HCT116 (cell line): ENCODE data around the gene HDAC7.

Experiments
- ELF1 ChIP-seq: IDR thresholded peaks from 2 replicates; pipeline ENCODE4 v1.6.1; 2012; ENCODE audit warnings: low read depth, borderline replicate concordance
- EZH2 ChIP-seq: fragments of 200-600 bp; sonication (generic); IDR thresholded peaks from 2 replicates; pipeline ENCODE4 v1.6.1; 2017; ENCODE audit warnings: antibody characterized with exemption, mixed run types
- POLR2A ChIP-seq: IDR thresholded peaks from 2 replicates; pipeline ENCODE4 v1.7.0; 2011; ENCODE audit warnings: borderline replicate concordance; ENCODE audit not compliant: insufficient read depth, insufficient read length; ENCODE audit errors: extremely low read depth
- POLR2AphosphoS5 ChIP-seq: IDR thresholded peaks from 2 replicates; pipeline ENCODE4 v1.6.1; 2011; ENCODE audit warnings: mild to moderate bottlenecking, low read depth, low read length, moderate library complexity
- TF ChIP-seq, protein P1 (sequence below), 3 experiments: fragments of 200-600 bp in 1 of 3; sonication (generic) in 1 of 3; IDR thresholded peaks in 2 of 3; conservative IDR thresholded peaks in 1 of 3; 2 replicates each; pipeline ENCODE4 v1.5.1; 2012 to 2017; ENCODE audit warnings: low read depth in 2 of 3, low read length in 2 of 3, antibody characterized with exemption in 1 of 3, borderline replicate concordance in 1 of 3, control low read depth in 1 of 3, mild to moderate bottlenecking in 1 of 3, mixed read lengths in 1 of 3, mixed run types in 1 of 3, moderate library complexity in 1 of 3; ENCODE audit not compliant: insufficient read depth in 1 of 3

DNA sequence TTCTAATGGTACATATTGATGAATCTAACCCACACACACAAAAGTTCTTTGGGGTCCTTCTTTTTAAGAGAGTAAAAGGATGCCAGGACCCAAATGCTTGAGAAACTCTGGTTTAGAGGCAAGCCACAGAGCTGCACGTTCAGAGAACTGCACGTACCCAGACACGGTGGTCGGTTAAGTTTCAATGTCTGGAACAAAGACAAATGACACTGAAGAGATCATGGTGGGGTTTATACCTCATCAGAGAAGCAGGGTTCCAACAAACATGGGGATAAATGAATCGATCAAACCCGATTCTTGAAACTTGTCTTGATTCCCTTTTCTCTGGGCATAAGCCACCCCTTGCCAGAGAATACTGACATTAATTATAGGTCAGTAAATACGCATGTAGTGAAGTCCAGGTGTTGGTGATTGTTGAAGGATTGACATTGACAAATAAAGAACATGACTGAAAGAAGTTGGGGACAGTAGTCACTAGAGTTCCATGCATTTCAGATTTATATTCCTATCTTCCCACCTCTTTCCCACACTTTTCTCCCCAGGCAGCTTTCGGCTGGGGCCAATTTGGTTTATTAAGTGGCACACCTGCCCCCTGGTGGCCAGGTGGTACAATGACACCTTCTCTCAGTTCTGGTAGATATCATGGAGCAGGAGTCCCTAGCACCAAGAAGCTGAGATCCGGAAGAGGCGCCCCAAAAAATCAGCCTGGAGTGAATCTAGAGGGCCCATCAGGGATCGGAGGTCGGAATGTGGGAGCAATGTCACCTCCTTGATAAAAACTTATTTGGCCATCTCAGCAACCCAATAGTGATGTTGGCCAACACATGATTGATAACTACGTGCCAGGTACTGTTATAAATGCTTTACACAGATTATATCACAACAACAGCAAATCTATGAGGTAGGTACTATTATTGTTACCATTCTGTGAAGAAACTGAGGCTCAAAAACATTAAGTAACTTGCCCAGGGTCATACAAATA lies 17.8 kb upstream of the HDAC7 start:
- TF ChIP-seq ELF1 (no peak), POLR2AphosphoS5 (no peak), EZH2 (no peak), POLR2A (no peak)
- TF ChIP-seq, protein P1, sequence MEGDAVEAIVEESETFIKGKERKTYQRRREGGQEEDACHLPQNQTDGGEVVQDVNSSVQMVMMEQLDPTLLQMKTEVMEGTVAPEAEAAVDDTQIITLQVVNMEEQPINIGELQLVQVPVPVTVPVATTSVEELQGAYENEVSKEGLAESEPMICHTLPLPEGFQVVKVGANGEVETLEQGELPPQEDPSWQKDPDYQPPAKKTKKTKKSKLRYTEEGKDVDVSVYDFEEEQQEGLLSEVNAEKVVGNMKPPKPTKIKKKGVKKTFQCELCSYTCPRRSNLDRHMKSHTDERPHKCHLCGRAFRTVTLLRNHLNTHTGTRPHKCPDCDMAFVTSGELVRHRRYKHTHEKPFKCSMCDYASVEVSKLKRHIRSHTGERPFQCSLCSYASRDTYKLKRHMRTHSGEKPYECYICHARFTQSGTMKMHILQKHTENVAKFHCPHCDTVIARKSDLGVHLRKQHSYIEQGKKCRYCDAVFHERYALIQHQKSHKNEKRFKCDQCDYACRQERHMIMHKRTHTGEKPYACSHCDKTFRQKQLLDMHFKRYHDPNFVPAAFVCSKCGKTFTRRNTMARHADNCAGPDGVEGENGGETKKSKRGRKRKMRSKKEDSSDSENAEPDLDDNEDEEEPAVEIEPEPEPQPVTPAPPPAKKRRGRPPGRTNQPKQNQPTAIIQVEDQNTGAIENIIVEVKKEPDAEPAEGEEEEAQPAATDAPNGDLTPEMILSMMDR (IDR thresholded peaks at IDR 0.05 in 2 of 3, conservative IDR thresholded peaks at IDR 0.05 in 1 of 3; ENCODE audit: borderline replicate concordance in 1 of 3, insufficient read depth in 1 of 3, low read depth in 2 of 3, low read length in 2 of 3) = peak; percentile 82 to 96 (median 95)
